ENCODE data around the gene PLEKHA5. TPM values are rescaled to one million over a fixed set of nuclear protein-coding genes. Genes with fewer than 3 reads are reported as not detected.
A peak's percentile ranks its signal among the peaks of the same experiment; 100 is the strongest.

PLEKHA5 gene
- total RNA-seq, 2 experiments from 2014 or later = 2.1 to 3.2 TPM

- DNase-seq (no peak), ATAC-seq (no peak)
- ChIA-PET CTCF (no interaction called here), POLR2A (interaction anchor here (0.6 kb wide), 1 partner anchor 44 kb away, joined by 3 read pairs; no protein-coding TSS in a partner anchor)
- no peaks in the 10 kb centered on the region for H3K27me3 Mint-ChIP-seq
- peaks cover 8% of the 10 kb centered on the region for H3K9me3 Mint-ChIP-seq
- no peak overlapping the region for H3K27ac Mint-ChIP-seq
- no peak overlapping the region for H3K4me3 Mint-ChIP-seq
- H3K4me1 Mint-ChIP-seq (ENCODE audit: low read depth) = peaks cover 12% of the 10 kb centered on the region
- H3K36me3 Mint-ChIP-seq (ENCODE audit: low read depth) = peaks cover 4% of the 10 kb centered on the region
- no peak for TF ChIP-seq CTCF (IDR thresholded peaks at IDR 0.05)
- intact Hi-C loops (cut with micrococcal nuclease) = no loop called here
Measured at GRCh38 chr12:19402743-19403431, 273.4 kb downstream of the PLEKHA5 start.

- POLR2A ChIA-PET = interaction anchor here (0.6 kb wide), 1 partner anchor 561 kb away, joined by 3 read pairs; no protein-coding TSS in a partner anchor
- intact Hi-C loops (cut with micrococcal nuclease) = no loop called here
- no peak overlapping the region for H3K4me3 Mint-ChIP-seq
Measured at GRCh38 chr12:19404242-19404880, 274.8 kb downstream of the PLEKHA5 start.

GRCh38 chr12:19409376-19409775 is 279.8 kb downstream of the PLEKHA5 start:
- intact Hi-C loops (cut with micrococcal nuclease) = no loop called here
- Mint-ChIP-seq H3K36me3 (ENCODE audit: low read depth) (peaks cover under 1% of the 10 kb centered on the region), H3K9me3 (peaks cover 2% of the 10 kb centered on the region), H3K4me3 (no peak overlapping the region), H3K4me1 (ENCODE audit: low read depth) (peaks cover 3% of the 10 kb centered on the region), H3K27me3 (no peaks in the 10 kb centered on the region), H3K27ac (no peak overlapping the region)
- no peak for DNase-seq
- no peak for TF ChIP-seq CTCF (IDR thresholded peaks at IDR 0.05)
- ChIA-PET POLR2A (no interaction called here), CTCF (no interaction called here)
- no peak for ATAC-seq

More at GRCh38 chr12:19404242-19404880, 274.8 kb downstream of the PLEKHA5 start:
- DNase-seq (peak; percentile 52), ATAC-seq (peak; percentile 92)
- no peaks in the 10 kb centered on the region for H3K27me3 Mint-ChIP-seq
- H3K36me3 Mint-ChIP-seq (ENCODE audit: low read depth) = peaks cover 4% of the 10 kb centered on the region
- peaks cover 12% of the 10 kb centered on the region for H3K4me1 Mint-ChIP-seq (ENCODE audit: low read depth)
- peak overlapping the region; percentile 91 for H3K27ac Mint-ChIP-seq
- no peak for TF ChIP-seq CTCF (IDR thresholded peaks at IDR 0.05)
- CTCF ChIA-PET = no interaction called here
- peaks cover 8% of the 10 kb centered on the region for H3K9me3 Mint-ChIP-seq

- Mint-ChIP-seq H3K27ac (no peak overlapping the region), H3K9me3 (no peaks in the 10 kb centered on the region), H3K36me3 (ENCODE audit: low read depth) (no peaks in the 10 kb centered on the region), H3K4me3 (no peak overlapping the region), H3K4me1 (ENCODE audit: low read depth) (no peaks in the 10 kb centered on the region), H3K27me3 (no peaks in the 10 kb centered on the region)
- CTCF ChIA-PET = no interaction called here
- intact Hi-C loops (cut with micrococcal nuclease) = no loop called here
- no peak for ATAC-seq
- no peak for TF ChIP-seq CTCF (IDR thresholded peaks at IDR 0.05)
- no peak for DNase-seq
- POLR2A ChIA-PET = no interaction called here
Measured at GRCh38 chr12:19410211-19410610, 280.7 kb downstream of the PLEKHA5 start.

- Mint-ChIP-seq H3K4me3 (no peak overlapping the region), H3K9me3 (no peaks in the 10 kb centered on the region), H3K27ac (no peak overlapping the region), H3K27me3 (no peaks in the 10 kb centered on the region), H3K36me3 (ENCODE audit: low read depth) (no peaks in the 10 kb centered on the region), H3K4me1 (ENCODE audit: low read depth) (no peaks in the 10 kb centered on the region)
- DNase-seq (no peak), ATAC-seq (no peak)
- intact Hi-C loops (cut with micrococcal nuclease) = no loop called here
- ChIA-PET POLR2A (no interaction called here), CTCF (no interaction called here)
- no peak for TF ChIP-seq CTCF (IDR thresholded peaks at IDR 0.05)
Measured at GRCh38 chr12:19410629-19411185, 281.2 kb downstream of the PLEKHA5 start.

All from activated CD8-positive, alpha-beta T cell treated with anti-CD3 and anti-CD28 coated beads for 36 hours (primary cell).